Right lobe of liver (tissue), 6 donors: Measurements from ENCODE around the gene LRRIQ1. TPM values are rescaled to one million over a fixed set of nuclear protein-coding genes. Genes with fewer than 3 reads are reported as not detected.
A peak's percentile ranks its signal among the peaks of the same experiment; 100 is the strongest.

Experiments used
- ATAC-seq, 4 donors: fragments of 200-7000 bp; cut with Tn5 transposase; one replicate each; pipeline ENCODE4 v1.9.1; 2020; ENCODE audit warnings: mild to moderate bottlenecking in 4 of 4, moderate library complexity in 4 of 4
- DNase-seq, 3 donors: peaks; one replicate each; pipeline ENCODE4 v3.0.0-alpha.2; 2020
- H3K27ac ChIP-seq, 3 donors: fragments of 200-600 bp; one replicate each; pipeline ENCODE4 v1.8.0; 2022
- H3K27me3 ChIP-seq, 2 donors: fragments of 200-600 bp; one replicate each; pipeline ENCODE4 v1.8.0; 2022
- H3K36me3 ChIP-seq, 4 donors: fragments of 200-600 bp; sonication (generic) in 1 of 4; one replicate each; pipeline versions ENCODE4 v1.5.1 to v1.8.0; 2017 to 2022; ENCODE audit warnings: control low read depth in 1 of 4
- H3K4me1 ChIP-seq, 4 donors: fragments of 200-600 bp; sonication (generic) in 1 of 4; one replicate each; pipeline versions ENCODE4 v1.5.1 to v1.8.0; 2017 to 2022; ENCODE audit warnings: control low read depth in 1 of 4
- H3K4me3 ChIP-seq, 3 donors: fragments of 200-600 bp; one replicate each; pipeline ENCODE4 v1.8.0; 2022
- H3K9me3 ChIP-seq, 4 donors: fragments of 200-600 bp; sonication (generic) in 1 of 4; one replicate each; pipeline versions ENCODE4 v1.5.1 to v1.8.0; 2017 to 2022; ENCODE audit warnings: control low read depth in 1 of 4
- POLR2A ChIP-seq: fragments of 450-650 bp; IDR thresholded peaks from one replicate; pipeline ENCODE4 v1.6.1; 2017; ENCODE audit warnings: antibody characterized with exemption, mild to moderate bottlenecking
- WGBS: methylation state at CpG from one replicate; pipeline ENCODE4 v1.1.6; 2018; ENCODE audit warnings: low coverage, low lambda C conversion rate; ENCODE audit not compliant: insufficient coverage; ENCODE audit errors: missing lambda C conversion rate; 5-methylcytosine and 5-hydroxymethylcytosine counted together
- intact Hi-C, 2 donors: fragments of 100-400 bp; cut with DNase I; formaldehyde crosslinking; loops; one replicate each; pipeline versions ENCODE4 v1.11.2 to v1.14.1; 2022
- total RNA-seq, 6 experiments: library from RNA; depleted of rRNA in 2 of 6; stranded (reverse); fragments of >200 nt in 2 of 6; fragmentation: NEBNext Ultra II Directional in 3 of 6; extraction: Animal tissue kit (Norgen Biotek cat#: 25700) in 3 of 6; gene quantifications; one replicate each; pipeline versions ENCODE4 v1.1.0 to v1.2.4, GENCODE V29; 2016 to 2023
- TF ChIP-seq, protein P1 (sequence below), 4 donors: fragments of 200-600 bp in 3 of 4; fragments of 450-650 bp in 1 of 4; IDR thresholded peaks; one replicate each; pipeline versions ENCODE4 v1.5.1 to v1.8.0; 2016 to 2022; ENCODE audit warnings: antibody characterized with exemption in 4 of 4, mild to moderate bottlenecking in 2 of 4
- donor health status: DM: no; HTN: yes; CAD: no.
- donor health status: DM: no; HTN: no; CAD: no.
- donor health status: DM: no; HTN: no; CAD: no.
- donor health status: DM: no; HTN: yes; CAD: no.
- donor health status: DM: no; HTN: yes; CAD: no.

Gene LRRIQ1
- total RNA-seq, 6 experiments from 2014 or later: 0.04 to 0.23 TPM; not detected in 4

DNA sequence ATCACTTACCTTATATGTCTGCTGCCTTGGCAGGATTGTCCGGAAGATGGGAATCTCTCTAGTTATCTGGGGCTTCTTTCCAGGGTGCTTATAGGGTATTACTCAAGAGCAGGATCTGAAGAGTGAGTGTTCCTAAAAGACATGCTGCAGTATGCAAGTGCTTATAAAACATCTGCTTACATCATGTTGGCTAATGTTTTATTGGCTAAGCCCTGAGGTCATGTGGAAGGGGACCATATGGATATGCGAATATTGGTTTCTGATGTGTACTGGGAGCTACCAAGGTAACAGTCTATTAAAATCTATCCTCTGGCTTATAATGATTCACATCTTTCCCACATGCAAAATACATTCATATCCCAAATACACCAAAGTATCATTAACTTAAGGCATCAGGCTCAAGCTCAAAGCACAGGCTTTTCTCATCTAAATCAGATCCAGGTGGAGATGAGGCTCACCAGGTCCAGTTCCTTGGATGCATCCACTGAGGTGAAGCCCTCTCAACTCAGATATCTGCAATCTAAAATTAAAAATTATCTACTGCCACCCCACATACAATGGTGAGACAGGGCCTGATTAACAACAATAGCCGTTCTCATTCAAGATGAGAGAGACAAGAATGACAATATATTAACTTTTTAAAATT lies 29.8 kb downstream of the LRRIQ1 start:
- no peak for TF ChIP-seq POLR2A
- TF ChIP-seq, protein P1, sequence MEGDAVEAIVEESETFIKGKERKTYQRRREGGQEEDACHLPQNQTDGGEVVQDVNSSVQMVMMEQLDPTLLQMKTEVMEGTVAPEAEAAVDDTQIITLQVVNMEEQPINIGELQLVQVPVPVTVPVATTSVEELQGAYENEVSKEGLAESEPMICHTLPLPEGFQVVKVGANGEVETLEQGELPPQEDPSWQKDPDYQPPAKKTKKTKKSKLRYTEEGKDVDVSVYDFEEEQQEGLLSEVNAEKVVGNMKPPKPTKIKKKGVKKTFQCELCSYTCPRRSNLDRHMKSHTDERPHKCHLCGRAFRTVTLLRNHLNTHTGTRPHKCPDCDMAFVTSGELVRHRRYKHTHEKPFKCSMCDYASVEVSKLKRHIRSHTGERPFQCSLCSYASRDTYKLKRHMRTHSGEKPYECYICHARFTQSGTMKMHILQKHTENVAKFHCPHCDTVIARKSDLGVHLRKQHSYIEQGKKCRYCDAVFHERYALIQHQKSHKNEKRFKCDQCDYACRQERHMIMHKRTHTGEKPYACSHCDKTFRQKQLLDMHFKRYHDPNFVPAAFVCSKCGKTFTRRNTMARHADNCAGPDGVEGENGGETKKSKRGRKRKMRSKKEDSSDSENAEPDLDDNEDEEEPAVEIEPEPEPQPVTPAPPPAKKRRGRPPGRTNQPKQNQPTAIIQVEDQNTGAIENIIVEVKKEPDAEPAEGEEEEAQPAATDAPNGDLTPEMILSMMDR (IDR thresholded peaks at IDR 0.05): no peak
- no peak for DNase-seq
- Histone ChIP-seq H3K27ac (no peak overlapping the region), H3K27me3 (peaks cover 0 to 8% of the 10 kb centered on the region in 2 donors), H3K4me3 (no peak overlapping the region), H3K4me1 (no peaks in the 10 kb centered on the region), H3K36me3 (no peaks in the 10 kb centered on the region), H3K9me3 (no peaks in the 10 kb centered on the region)
- 65% methylated on average over 3 of the region's 3 CpGs for WGBS
- intact Hi-C loops: no loop called here
- ATAC-seq: no peak

DNA sequence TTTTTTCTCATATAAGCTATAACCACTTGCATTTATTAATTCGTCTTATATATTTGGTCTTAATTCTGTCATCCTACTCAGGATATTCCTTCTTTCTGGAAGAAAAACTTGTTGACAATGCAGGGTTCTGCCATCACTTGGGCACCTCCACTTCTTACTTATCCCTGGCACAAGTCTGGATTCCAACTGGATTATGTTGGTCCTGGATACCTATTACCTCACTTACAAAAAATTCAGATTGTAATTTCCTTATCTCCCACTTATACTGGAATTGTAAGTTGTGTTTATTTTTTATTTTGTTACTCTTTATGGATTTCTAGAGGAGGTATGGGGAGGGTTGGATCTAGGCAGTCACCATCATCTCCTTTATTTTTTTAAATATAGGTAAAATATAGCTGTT lies 36.7 kb downstream of the LRRIQ1 start:
- intact Hi-C loops: no loop called here
- Histone ChIP-seq H3K9me3 (no peaks in the 10 kb centered on the region), H3K4me1 (no peaks in the 10 kb centered on the region), H3K4me3 (no peak overlapping the region), H3K27ac (no peak overlapping the region), H3K27me3 (peaks cover 0 to 5% of the 10 kb centered on the region in 2 donors), H3K36me3 (no peaks in the 10 kb centered on the region)
- 42% methylated on average over 1 of the region's 1 CpG for WGBS
- DNase-seq: no peak
- TF ChIP-seq POLR2A: no peak
- TF ChIP-seq, protein P1 (IDR thresholded peaks at IDR 0.05): no peak
- no peak for ATAC-seq

DNA sequence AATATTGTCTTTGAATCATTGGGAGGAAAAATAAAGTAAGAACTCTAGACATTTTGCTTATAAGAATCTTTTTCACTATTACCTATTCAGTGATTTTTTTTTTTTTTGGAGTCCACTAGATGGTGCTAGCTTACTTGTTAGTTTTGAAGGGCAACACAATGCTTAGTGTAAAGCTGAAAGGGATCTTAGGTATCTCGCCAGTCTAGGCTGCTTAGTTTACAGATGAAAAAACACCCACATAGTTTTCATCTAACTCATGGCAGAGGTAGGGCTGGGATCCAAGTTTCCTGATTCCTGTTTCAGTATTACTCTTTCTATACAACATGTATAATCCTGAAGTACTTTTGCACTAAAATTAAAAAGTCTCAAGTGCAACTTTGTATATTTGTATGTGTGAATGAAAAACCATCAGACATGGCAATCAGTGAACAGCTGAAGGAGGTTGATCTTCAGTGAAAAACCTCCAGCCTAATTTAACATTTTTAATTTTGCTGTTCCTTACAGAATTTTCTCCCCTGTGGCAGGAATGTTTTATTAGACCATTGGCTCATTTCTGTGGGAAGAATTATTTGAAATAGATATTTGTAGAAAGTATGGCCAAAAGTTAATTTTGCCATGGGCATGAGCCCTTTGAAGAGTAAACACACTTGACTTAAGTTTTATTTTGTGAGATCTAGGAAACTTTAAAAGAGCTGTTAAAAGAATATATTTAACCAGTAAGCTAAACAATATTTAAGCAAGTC lies 40.7 kb downstream of the LRRIQ1 start:
- H3K36me3 ChIP-seq: no peaks in the 10 kb centered on the region
- no peaks in the 10 kb centered on the region for H3K4me1 ChIP-seq
- no peak overlapping the region for H3K27ac ChIP-seq
- 0% methylated on average over 1 of the region's 1 CpG for WGBS
- ATAC-seq: peak; percentile 70 to 90 (median 77)
- TF ChIP-seq POLR2A: no peak
- TF ChIP-seq, protein P1 (IDR thresholded peaks at IDR 0.05): peak; percentile 19 to 55 (median 49)
- no peak for DNase-seq
- no peak overlapping the region for H3K4me3 ChIP-seq
- peaks cover 0 to 5% of the 10 kb centered on the region in 2 donors for H3K27me3 ChIP-seq
- H3K9me3 ChIP-seq: no peaks in the 10 kb centered on the region
- intact Hi-C loops: no loop called here

DNA sequence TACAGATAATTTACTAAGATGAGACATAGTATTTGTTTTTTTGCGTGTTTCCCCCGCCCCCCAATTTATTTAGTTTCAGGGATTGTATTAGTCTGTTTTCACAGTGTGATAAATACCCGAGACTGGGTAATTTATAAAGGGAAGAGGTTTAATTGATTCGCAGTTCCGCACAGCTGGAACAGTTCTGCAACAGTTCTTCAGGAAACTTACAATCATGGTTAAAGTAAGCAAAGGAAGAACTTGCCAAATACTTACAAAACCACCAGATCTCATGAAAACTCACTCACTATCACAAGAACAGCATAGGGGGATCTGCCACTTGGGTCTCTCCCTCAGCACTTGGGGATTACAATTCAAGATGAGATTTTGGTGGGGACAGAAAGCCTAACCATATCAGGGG lies 48.9 kb downstream of the LRRIQ1 start:
- 56% methylated on average over 5 of the region's 5 CpGs for WGBS
- no peaks in the 10 kb centered on the region for H3K36me3 ChIP-seq
- no peaks in the 10 kb centered on the region for H3K9me3 ChIP-seq
- DNase-seq (no peak), ATAC-seq (no peak)
- H3K27ac ChIP-seq: no peak overlapping the region
- no peaks in the 10 kb centered on the region for H3K27me3 ChIP-seq
- no peak overlapping the region for H3K4me3 ChIP-seq
- no peak for TF ChIP-seq POLR2A
- TF ChIP-seq, protein P1 (IDR thresholded peaks at IDR 0.05): no peak
- intact Hi-C loops: no loop called here
- no peaks in the 10 kb centered on the region for H3K4me1 ChIP-seq
